T47D (cell line): ENCODE results near the gene PARD3.

Experiments
- DNase-seq, 2 experiments: peaks; one replicate each; pipeline versions ENCODE4 v3.0.0 to v3.0.0-alpha.2; 2011 to 2012; ENCODE audit warnings: low read depth in 1 of 2, low spot score in 1 of 2
- JUND ChIP-seq: IDR thresholded peaks from 2 replicates; pipeline ENCODE4 v1.6.1; 2012; ENCODE audit warnings: low read depth
- in situ Hi-C: cut with HindIII; loops from 2 replicates; pipeline ENCODE4 v1.10.0; 2016; ENCODE audit warnings: low sequenced_read_pairs, low pct_unique_long_range_greater_than_20kb

Gene PARD3

DNA sequence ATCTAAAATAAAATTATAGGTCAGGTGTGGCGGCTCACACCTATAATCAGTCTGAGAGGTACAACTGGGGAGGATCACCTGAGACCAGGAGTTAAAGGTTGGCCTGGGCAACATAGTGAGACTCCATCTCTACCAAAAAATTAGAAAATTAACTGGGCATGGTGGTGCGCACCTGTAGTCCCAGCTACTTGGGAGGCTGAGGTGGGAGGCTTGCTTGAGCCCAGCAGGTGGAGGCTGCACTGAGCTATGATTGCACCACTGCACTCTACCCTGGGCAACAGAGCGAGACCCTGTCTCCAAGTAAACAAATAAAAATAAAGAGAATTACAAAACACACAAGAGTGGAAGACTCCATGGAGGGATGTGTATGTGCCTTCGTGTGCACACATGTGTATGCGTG lies 171.5 kb downstream of the PARD3 start:
- in situ Hi-C loops: no loop called here

DNA sequence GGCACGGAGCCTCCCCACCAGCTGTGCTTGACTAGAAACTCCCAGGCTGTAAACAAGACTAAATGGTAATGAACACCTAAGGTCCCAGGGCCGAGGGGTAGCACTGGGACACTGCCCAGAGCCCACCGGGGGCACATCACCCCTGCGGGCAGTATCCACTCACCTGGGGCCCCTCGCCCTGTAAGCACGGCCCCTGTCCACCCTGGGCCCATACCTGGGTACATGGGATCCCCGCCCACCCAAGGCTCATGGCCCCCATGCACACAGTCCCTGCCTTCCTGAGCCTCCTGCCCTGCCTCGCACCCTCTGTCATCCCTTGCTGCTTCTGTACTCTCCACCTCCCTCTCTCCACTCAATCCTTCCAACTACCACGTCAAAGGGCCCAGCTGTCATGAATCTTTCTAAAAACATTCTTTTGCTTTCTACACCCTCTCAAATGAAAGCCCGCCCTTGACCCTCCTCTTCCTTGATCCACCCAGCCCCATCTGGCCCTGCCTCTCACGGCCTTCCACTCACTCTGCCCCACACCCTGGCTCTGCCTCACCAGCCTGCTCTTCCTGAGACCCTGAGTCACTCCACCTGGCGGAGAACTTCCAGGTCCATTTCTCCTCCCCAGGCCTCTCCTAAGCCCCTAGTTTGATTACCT lies 173.1 kb downstream of the PARD3 start:
- no peak for DNase-seq
- TF ChIP-seq JUND: no peak
- in situ Hi-C loops: no loop called here

More for the DNA sequence above, 171.5 kb downstream of the PARD3 start:
- no peak for DNase-seq
- no peak for TF ChIP-seq JUND

GRCh38 chr10:34641147-34641912 lies 173.8 kb downstream of the PARD3 start:
- in situ Hi-C loops: no loop called here
- no peak for TF ChIP-seq JUND
- DNase-seq: no peak

- no peak for TF ChIP-seq JUND
- DNase-seq: peak in 1 of 2 experiments; percentile 68
- in situ Hi-C loops: no loop called here
Observed at GRCh38 chr10:34638406-34639054, 176.6 kb downstream of the PARD3 start.

DNA sequence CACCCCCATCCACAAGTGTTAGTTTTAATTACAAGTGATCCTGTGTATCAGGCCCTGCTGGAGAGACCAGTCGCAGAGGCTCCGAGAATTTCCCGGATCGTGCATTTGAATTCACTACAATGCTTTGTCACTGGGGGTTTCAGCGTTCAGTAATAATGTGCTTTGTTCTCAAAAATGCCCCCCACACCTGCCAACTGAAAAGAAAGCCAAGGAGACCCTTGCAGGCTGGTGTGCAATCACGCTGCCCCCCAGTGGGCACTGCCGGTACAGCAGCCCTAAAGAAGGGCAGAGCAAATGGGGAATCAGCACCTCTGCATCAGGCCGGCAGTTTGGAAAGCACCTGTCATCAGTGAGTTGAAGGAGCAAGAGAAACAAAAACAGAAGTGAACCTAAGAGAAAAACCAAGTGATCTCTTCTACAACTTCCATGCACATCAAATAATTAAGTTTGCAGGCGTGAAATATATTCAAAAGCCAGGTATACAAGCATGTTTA lies 177.6 kb downstream of the PARD3 start:
- in situ Hi-C loops: no loop called here
- DNase-seq: peak in 1 of 2 experiments; percentile 40
- TF ChIP-seq JUND: no peak

GRCh38 chr10:34635111-34635510 lies 180.0 kb downstream of the PARD3 start:
- DNase-seq: no peak
- no peak for TF ChIP-seq JUND
- in situ Hi-C loops: no loop called here

- in situ Hi-C loops: no loop called here
- DNase-seq: no peak
- TF ChIP-seq JUND: no peak
Observed at GRCh38 chr10:34633374-34633773, 181.7 kb downstream of the PARD3 start.

DNA sequence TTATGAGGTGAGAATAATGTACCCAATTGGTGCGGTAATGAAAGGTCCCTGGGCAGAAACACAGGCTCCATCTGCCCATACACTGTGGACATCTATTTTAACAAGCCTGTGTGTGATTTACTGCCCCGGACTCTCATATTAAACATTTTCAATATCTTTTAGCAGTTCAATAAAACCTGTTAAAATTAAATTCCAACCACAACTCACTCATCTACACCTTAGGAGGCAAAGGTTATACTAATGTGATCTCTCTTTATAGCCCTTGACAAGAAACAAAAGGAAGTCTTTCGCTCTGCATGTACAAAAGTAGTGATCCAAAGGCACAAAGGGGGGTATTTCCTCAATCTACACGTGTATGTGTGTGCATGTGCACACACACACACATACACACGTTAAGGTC lies 186.0 kb downstream of the PARD3 start:
- no peak for TF ChIP-seq JUND
- DNase-seq: no peak
- in situ Hi-C loops: no loop called here

GRCh38 chr10:34628174-34628796 lies 186.8 kb downstream of the PARD3 start:
- TF ChIP-seq JUND: no peak
- in situ Hi-C loops: no loop called here
- no peak for DNase-seq

DNA sequence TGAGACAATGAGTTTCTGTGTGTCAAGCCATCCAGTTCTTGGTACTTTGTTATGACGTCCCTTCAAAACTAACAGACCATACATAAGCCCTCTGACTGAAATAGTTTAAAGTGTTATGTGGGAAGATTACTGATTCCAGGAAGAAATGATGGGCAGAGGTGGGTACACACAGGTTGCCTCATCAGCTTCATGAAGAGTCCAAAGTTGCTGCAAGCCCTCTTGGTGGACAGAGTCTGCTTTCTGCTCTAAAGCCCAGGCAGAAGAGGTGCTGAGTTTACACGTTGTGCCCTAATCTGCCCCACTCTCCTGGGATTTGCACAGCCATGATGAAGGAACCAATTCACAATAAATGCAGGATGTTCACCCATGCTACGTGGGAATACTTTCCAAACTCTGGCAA lies 187.4 kb downstream of the PARD3 start:
- TF ChIP-seq JUND: no peak
- no peak for DNase-seq
- in situ Hi-C loops: no loop called here

DNA sequence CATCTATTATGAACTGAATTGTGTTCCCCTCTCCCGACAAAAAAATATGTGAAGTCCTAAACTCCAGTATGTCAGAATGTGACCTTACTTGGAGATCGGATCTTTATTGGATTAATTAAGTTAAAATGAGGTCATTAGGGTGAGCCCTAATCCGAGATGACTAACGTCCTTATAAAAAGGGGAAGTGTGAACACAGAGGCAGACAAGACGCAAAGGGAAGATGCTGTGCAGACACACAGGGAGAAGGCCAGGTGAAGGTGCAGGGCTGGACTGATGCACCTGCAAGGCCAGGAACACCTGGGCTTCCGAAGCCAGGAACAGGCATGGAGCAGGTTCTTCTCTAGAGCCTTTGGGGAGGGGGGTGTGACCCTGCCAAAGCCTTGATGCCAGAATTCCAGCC lies 187.8 kb downstream of the PARD3 start:
- no peak for DNase-seq
- in situ Hi-C loops: no loop called here
- no peak for TF ChIP-seq JUND

- DNase-seq: no peak
- in situ Hi-C loops: no loop called here
- TF ChIP-seq JUND: no peak
Observed at GRCh38 chr10:34626158-34626880, 188.8 kb downstream of the PARD3 start.
